T-helper 2 cell treated with Interferon-gamma antibody and Interleukin-4, amounts not matched to agents 5 μg/mL and 100 μg/mL, for 36 hours (primary cell): ENCODE results near the gene HIC1.

ENCODE experiments used
- DNase-seq: peaks from one replicate; pipeline ENCODE4 v3.0.0; 2021; ENCODE audit warnings: low spot score
- H3K27ac Mint-ChIP-seq: one replicate; pipeline ENCODE4 v1.8.0; 2021; ENCODE audit warnings: mild to moderate bottlenecking, mixed read lengths
- H3K27me3 Mint-ChIP-seq: one replicate; pipeline ENCODE4 v1.8.0; 2021; ENCODE audit warnings: low read depth, mixed read lengths
- H3K36me3 Mint-ChIP-seq: one replicate; pipeline ENCODE4 v1.8.0; 2021; ENCODE audit warnings: low read depth, mixed read lengths
- H3K4me1 Mint-ChIP-seq: one replicate; pipeline ENCODE4 v1.8.0; 2021; ENCODE audit warnings: low read depth, mixed read lengths
- H3K4me3 Mint-ChIP-seq: one replicate; pipeline ENCODE4 v1.8.0; 2022; ENCODE audit warnings: mild to moderate bottlenecking, moderate library complexity, mixed read lengths
- H3K9me3 Mint-ChIP-seq: one replicate; pipeline ENCODE4 v1.8.0; 2021; ENCODE audit warnings: mixed read lengths

The HIC1 gene

GRCh38 chr17:2044263-2044894 lies 10.5 kb upstream of the HIC1 start:
- peaks cover 18% of the 10 kb centered on the region for H3K4me1 Mint-ChIP-seq
- H3K27me3 Mint-ChIP-seq: no peaks in the 10 kb centered on the region
- H3K27ac Mint-ChIP-seq: no peak overlapping the region
- no peaks in the 10 kb centered on the region for H3K9me3 Mint-ChIP-seq
- peaks cover 19% of the 10 kb centered on the region for H3K36me3 Mint-ChIP-seq
- peak overlapping the region; percentile 5 for H3K4me3 Mint-ChIP-seq
- DNase-seq: no peak

GRCh38 chr17:2047590-2047989 lies 7.3 kb upstream of the HIC1 start:
- peaks cover 23% of the 10 kb centered on the region for H3K4me1 Mint-ChIP-seq
- no peak for DNase-seq
- no peak overlapping the region for H3K4me3 Mint-ChIP-seq
- H3K27me3 Mint-ChIP-seq: peaks cover 10% of the 10 kb centered on the region
- no peak overlapping the region for H3K27ac Mint-ChIP-seq
- H3K36me3 Mint-ChIP-seq: peaks cover 15% of the 10 kb centered on the region
- H3K9me3 Mint-ChIP-seq: no peaks in the 10 kb centered on the region

- peaks cover 4% of the 10 kb centered on the region for H3K36me3 Mint-ChIP-seq
- no peak for DNase-seq
- no peaks in the 10 kb centered on the region for H3K9me3 Mint-ChIP-seq
- no peak overlapping the region for H3K27ac Mint-ChIP-seq
- H3K4me1 Mint-ChIP-seq: peaks cover 20% of the 10 kb centered on the region
- peaks cover 16% of the 10 kb centered on the region for H3K27me3 Mint-ChIP-seq
- H3K4me3 Mint-ChIP-seq: peak overlapping the region; percentile 81
Measured at GRCh38 chr17:2048805-2049204, 6.1 kb upstream of the HIC1 start.

GRCh38 chr17:2049333-2050299 lies 5.3 kb upstream of the HIC1 start:
- Mint-ChIP-seq H3K9me3 (no peaks in the 10 kb centered on the region), H3K27me3 (peaks cover 16% of the 10 kb centered on the region), H3K4me1 (peaks cover 19% of the 10 kb centered on the region), H3K36me3 (peaks cover 2% of the 10 kb centered on the region), H3K4me3 (peak overlapping the region; percentile 81), H3K27ac (peak overlapping the region; percentile 57)
- peak; percentile 90 for DNase-seq

GRCh38 chr17:2050300-2051060 lies 4.4 kb upstream of the HIC1 start:
- H3K27ac Mint-ChIP-seq: no peak overlapping the region
- no peaks in the 10 kb centered on the region for H3K36me3 Mint-ChIP-seq
- H3K4me1 Mint-ChIP-seq: peaks cover 18% of the 10 kb centered on the region
- no peaks in the 10 kb centered on the region for H3K9me3 Mint-ChIP-seq
- no peak overlapping the region for H3K4me3 Mint-ChIP-seq
- peaks cover 16% of the 10 kb centered on the region for H3K27me3 Mint-ChIP-seq
- peak; percentile 70 for DNase-seq

DNA sequence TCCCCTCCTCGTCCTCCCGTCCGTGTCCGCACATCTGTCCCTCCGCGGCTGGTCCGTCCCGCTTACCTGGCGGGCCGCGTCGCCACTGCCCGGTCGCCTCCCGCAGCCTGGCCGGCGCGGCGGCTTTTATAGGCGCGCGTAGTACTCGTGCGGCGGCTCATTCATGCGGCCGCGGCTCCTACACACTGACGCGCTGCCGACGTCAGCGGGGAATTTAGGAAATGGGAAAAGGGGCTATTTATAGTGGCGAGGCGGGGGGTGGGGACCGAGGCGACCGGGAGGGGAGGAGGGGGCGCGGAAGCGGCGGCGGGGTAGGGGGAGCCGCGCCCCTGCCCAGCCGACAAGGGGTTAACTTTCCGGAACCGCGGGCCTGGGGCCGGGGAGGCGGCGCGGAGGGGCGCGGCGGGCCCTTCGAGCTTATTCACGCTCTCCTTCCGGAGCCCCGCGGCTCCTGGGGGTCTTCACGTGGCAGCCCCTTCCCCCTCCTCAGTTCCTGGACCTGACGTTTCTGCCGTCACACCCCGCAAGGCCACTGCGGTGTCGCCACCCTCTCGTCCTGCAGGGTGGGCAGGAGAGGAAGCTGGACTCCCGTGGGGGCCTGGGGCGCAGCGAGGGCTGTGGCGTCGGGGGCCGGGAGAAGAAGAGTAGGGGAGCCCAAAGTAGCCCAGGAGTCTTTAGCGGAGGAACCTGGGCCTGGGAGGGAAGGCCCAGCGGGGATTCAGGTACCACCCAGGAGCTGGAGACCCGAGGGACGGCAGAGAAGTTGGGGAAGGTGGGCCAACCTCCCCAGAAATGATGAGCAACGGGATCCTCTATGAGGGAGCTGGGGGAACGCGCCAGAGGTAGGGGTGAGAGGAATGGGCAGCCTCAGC lies 3.6 kb upstream of the HIC1 start:
- Mint-ChIP-seq H3K4me3 (peak overlapping the region; percentile 39), H3K27me3 (peaks cover 16% of the 10 kb centered on the region), H3K4me1 (peaks cover 18% of the 10 kb centered on the region), H3K9me3 (no peaks in the 10 kb centered on the region), H3K36me3 (no peaks in the 10 kb centered on the region), H3K27ac (no peak overlapping the region)
- DNase-seq: no peak

DNA sequence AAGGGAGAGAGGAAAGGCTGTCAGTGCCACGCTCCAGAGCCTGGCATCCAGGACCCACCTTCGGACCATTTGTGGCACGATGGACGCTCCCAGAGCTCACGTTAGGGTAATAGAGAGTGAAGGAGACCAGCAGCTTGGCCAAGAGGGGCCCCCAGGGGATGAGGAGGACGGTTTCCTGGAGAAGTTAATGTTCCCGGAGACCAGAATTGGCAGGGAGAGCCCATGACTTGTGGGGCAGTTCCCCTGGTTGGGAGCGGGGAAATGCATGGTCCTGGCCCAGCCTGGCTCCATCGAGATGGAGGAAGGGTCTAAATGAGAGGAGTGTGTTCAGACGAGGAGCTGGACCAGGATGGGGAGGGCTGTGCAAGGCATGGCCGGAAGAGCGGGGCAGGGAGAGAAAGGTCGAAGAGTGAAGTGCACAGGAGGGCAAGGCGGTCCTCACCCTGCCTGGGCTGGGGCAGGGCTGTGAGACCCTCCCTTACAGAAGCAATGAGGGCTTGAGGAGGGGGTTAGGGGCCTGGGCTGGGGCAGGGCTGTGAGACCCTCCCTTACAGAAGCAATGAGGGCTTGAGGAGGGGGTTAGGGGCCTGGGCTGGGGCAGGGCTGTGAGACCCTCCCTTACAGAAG lies 2.9 kb upstream of the HIC1 start:
- peak overlapping the region; percentile 39 for H3K4me3 Mint-ChIP-seq
- peaks cover 2% of the 10 kb centered on the region for H3K36me3 Mint-ChIP-seq
- H3K27ac Mint-ChIP-seq: no peak overlapping the region
- H3K4me1 Mint-ChIP-seq: peaks cover 18% of the 10 kb centered on the region
- H3K27me3 Mint-ChIP-seq: peaks cover 16% of the 10 kb centered on the region
- H3K9me3 Mint-ChIP-seq: no peaks in the 10 kb centered on the region
- no peak for DNase-seq

DNA sequence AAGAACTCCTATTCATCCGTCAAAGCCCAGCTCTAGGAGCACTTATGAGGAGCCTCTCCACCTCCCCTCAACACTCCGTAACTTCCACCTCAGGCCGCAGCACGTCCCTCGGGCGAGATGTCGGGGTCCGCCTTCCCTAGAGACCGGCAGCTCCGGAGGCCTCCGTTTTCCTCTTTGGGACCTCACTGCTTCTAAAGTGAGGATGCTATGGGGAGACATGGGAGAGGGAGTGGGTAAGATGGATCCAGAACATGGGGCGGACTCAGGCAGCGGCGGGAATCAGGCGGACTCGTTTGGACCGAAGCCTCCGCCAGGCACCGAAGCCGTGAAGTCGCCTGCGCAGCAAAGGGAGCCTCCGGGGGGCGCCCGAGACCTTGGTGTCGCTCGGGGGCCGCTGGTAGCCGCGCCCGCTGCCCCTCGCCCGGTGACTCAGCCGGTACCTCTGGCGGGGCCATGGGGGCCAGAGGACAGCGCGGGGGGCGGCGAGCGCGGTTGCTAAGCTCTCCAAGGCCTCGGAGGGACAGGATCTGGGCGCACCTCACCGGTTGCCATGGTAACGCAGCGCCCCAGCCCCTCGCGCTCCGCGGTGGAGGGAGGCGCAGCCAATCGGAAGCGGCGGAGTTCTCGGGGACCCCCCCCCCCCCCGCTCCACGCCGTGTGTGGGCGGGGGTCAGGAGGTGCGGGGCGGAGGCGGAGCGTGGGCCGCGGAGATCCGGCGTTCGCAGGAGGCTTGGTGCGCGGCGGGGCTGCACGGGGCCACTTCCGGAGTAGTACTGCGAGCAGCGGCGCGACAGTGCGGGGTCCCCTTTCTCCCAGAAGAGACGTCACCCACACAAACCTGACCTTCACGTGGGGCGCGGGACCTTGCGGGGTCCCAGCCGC lies 1.3 kb upstream of the HIC1 start:
- Mint-ChIP-seq H3K4me1 (peaks cover 18% of the 10 kb centered on the region), H3K27me3 (peaks cover 16% of the 10 kb centered on the region), H3K4me3 (peak overlapping the region; percentile 81), H3K36me3 (peaks cover 6% of the 10 kb centered on the region), H3K27ac (peak overlapping the region; percentile 84), H3K9me3 (no peaks in the 10 kb centered on the region)
- peak; percentile 82 for DNase-seq

DNA sequence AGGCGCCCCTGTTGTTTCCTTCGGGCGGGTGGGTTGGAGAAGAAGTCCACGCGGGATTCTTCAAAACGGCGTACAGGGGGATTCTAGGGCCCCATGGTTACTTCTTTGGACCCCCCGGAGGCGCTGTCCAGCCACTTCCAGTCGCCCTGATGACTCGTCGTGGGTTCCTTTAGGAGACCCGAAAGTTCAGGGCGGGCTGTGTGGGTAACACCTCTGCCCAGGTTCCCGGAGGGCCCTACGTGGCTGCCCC lies 716 bp upstream of the HIC1 start:
- Mint-ChIP-seq H3K4me3 (peak overlapping the region; percentile 81), H3K27ac (peak overlapping the region; percentile 84), H3K27me3 (peaks cover 16% of the 10 kb centered on the region), H3K36me3 (peaks cover 6% of the 10 kb centered on the region), H3K4me1 (peaks cover 15% of the 10 kb centered on the region), H3K9me3 (no peaks in the 10 kb centered on the region)
- DNase-seq: no peak

DNA sequence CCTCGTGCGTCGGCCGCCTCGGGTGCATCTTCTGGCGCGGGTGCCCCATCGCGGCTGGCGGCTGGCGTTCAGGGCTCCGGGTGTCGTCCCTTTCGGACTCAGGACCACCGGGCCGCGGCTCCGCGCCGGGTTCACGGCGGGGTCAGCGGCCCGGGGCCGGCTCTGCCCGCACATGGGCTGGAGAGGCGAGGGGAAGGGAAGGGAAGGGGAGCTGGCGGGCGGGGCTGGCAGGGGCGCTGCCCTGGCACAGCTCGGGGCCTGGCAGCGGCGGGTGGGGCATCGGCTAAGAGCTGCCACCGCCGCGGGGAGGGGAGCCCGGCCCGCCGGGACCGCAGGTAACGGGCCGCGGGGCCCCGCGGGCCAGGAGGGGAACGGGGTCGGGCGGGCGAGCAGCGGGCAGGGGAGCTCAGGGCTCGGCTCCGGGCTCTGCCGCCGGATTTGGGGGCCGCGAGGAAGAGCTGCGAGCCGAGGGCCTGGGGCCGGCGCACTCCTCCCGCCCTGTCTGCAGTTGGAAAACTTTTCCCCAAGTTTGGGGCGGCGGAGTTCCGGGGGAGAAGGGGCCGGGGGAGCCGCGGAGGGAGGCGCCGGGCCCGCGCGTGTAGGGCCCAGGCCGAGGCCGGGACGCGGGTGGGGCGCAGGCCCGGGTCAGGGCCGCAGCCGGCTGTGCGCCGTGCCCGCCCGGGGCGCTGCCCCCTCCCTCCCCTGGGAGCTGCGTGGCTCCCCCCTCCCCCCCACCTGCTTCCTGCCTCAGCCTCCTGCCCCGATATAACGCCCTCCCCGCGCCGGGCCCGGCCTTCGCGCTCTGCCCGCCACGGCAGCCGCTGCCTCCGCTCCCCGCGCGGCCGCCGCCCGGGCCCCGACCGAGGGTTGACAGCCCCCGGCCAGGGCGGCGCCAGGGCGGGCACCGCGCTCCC lies 646 bp downstream of the HIC1 start:
- peak; percentile 51 for DNase-seq

GRCh38 chr17:2056206-2057174 lies 1.6 kb downstream of the HIC1 start:
- peaks cover 13% of the 10 kb centered on the region for H3K27me3 Mint-ChIP-seq
- peak; percentile 50 for DNase-seq
- no peaks in the 10 kb centered on the region for H3K9me3 Mint-ChIP-seq
- peaks cover 27% of the 10 kb centered on the region for H3K36me3 Mint-ChIP-seq
- peak overlapping the region; percentile 77 for H3K27ac Mint-ChIP-seq
- H3K4me1 Mint-ChIP-seq: peaks cover 25% of the 10 kb centered on the region
- H3K4me3 Mint-ChIP-seq: peak overlapping the region; percentile 81

More for the DNA sequence above, 646 bp downstream of the HIC1 start:
- peaks cover 19% of the 10 kb centered on the region for H3K36me3 Mint-ChIP-seq
- peaks cover 16% of the 10 kb centered on the region for H3K27me3 Mint-ChIP-seq
- H3K4me3 Mint-ChIP-seq: peak overlapping the region; percentile 81
- H3K9me3 Mint-ChIP-seq: no peaks in the 10 kb centered on the region
- peaks cover 21% of the 10 kb centered on the region for H3K4me1 Mint-ChIP-seq
- peak overlapping the region; percentile 55 for H3K27ac Mint-ChIP-seq
